C4-2B (cell line): ENCODE measurements around the gene ZNF536.

Source experiments
- ZFX ChIP-seq: fragments of 450-650 bp; IDR thresholded peaks from 2 replicates; pipeline ENCODE4 v1.6.1; 2017
- TF ChIP-seq, protein P1 (sequence below): fragments of 450-650 bp; conservative IDR thresholded peaks from 2 replicates; pipeline ENCODE4 v1.5.1; 2017; ENCODE audit warnings: mild to moderate bottlenecking

- TF ChIP-seq, protein P1, sequence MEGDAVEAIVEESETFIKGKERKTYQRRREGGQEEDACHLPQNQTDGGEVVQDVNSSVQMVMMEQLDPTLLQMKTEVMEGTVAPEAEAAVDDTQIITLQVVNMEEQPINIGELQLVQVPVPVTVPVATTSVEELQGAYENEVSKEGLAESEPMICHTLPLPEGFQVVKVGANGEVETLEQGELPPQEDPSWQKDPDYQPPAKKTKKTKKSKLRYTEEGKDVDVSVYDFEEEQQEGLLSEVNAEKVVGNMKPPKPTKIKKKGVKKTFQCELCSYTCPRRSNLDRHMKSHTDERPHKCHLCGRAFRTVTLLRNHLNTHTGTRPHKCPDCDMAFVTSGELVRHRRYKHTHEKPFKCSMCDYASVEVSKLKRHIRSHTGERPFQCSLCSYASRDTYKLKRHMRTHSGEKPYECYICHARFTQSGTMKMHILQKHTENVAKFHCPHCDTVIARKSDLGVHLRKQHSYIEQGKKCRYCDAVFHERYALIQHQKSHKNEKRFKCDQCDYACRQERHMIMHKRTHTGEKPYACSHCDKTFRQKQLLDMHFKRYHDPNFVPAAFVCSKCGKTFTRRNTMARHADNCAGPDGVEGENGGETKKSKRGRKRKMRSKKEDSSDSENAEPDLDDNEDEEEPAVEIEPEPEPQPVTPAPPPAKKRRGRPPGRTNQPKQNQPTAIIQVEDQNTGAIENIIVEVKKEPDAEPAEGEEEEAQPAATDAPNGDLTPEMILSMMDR = no peak
- TF ChIP-seq ZFX = no peak
Observed at GRCh38 chr19:30487178-30487577, 115.0 kb downstream of the ZNF536 start.
